MCF 10A (cell line): ENCODE results near the gene PRDM5. TPM values are rescaled to one million over a fixed set of nuclear protein-coding genes. Genes with fewer than 3 reads are reported as not detected.

Experiments
- BruUV-seq: library from RNA; stranded (reverse); fragments of 400-500 nt; replicated peaks from 2 replicates; lab custom pipeline; 2021; lab: Mats Ljungman, UMichigan
- CTCF ChIA-PET: fragments of 300-600 bp; sonication (Branson Sonifier 250); formaldehyde crosslinking; extraction: SDS; loops from one replicate; lab custom pipeline; 2021; ENCODE audit warnings: antibody characterized with exemption, inconsistent platforms; lab: Yijun Ruan, JAX
- POLR2A ChIA-PET: fragments of 300-600, 350-650 bp; sonication (Branson Sonifier 250); formaldehyde crosslinking; extraction: SDS; loops from one replicate; lab custom pipeline; 2020; ENCODE audit warnings: antibody characterized with exemption, inconsistent platforms; lab: Yijun Ruan, JAX
- DNase-seq: peaks from one replicate; pipeline ENCODE4 v3.0.0-alpha.2; 2018; ENCODE audit not compliant: unreplicated experiment
- H3K27ac Mint-ChIP-seq: one replicate; pipeline ENCODE4 v1.8.0; 2022; ENCODE audit warnings: mild to moderate bottlenecking, low read depth, mixed read lengths; ENCODE audit not compliant: unreplicated experiment
- H3K27me3 Mint-ChIP-seq: one replicate; pipeline ENCODE4 v1.8.0; 2022; ENCODE audit warnings: mixed read lengths; ENCODE audit not compliant: insufficient read depth, unreplicated experiment
- H3K36me3 Mint-ChIP-seq: one replicate; pipeline ENCODE4 v1.8.0; 2022; ENCODE audit warnings: mild to moderate bottlenecking, moderate library complexity, mixed read lengths; ENCODE audit not compliant: insufficient read depth, unreplicated experiment
- H3K4me1 Mint-ChIP-seq: one replicate; pipeline ENCODE4 v1.8.0; 2022; ENCODE audit warnings: mixed read lengths; ENCODE audit not compliant: insufficient read depth, unreplicated experiment
- H3K4me3 Mint-ChIP-seq: one replicate; pipeline ENCODE4 v1.8.0; 2022; ENCODE audit warnings: mild to moderate bottlenecking, moderate library complexity, mixed read lengths; ENCODE audit not compliant: unreplicated experiment
- H3K9me3 Mint-ChIP-seq: one replicate; pipeline ENCODE4 v1.8.0; 2022; ENCODE audit warnings: mixed read lengths; ENCODE audit not compliant: unreplicated experiment
- intact Hi-C: fragments of 100-400 bp; cut with micrococcal nuclease; formaldehyde crosslinking; loops from 2 replicates; pipeline ENCODE4 v1.14.1; 2022
- total RNA-seq: library from RNA; stranded (reverse); gene quantifications from 2 replicates; pipeline ENCODE4 v1.2.3, GENCODE V29; 2022
- TF ChIP-seq, protein P1 (sequence below): fragments of 200-600 bp; IDR thresholded peaks from one replicate; pipeline ENCODE4 v1.8.0; 2022; ENCODE audit warnings: antibody characterized with exemption, mild to moderate bottlenecking; ENCODE audit not compliant: unreplicated experiment

The PRDM5 gene
- total RNA-seq, 1 experiment from 2014 or later = 7.3 TPM

DNA sequence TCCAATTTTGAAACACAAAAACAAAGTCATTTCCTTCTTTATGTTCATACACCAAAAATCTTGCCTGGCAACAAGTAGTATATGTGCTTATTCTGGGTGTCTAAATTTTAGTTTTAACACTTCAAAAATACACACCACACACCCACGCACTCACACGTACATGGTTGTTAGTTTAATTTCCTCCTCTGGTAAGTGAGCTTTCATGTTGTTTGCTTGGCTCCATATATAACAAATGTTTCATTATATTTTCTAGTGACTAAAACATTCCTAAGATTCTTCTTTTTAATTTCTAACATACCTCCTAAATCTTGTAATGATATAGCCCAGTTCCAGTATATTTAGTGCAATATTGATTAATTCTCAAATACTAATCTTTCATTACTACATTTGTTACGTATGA is 80.9 kb downstream of the PRDM5 start:
- intact Hi-C loops = no loop called here

DNA sequence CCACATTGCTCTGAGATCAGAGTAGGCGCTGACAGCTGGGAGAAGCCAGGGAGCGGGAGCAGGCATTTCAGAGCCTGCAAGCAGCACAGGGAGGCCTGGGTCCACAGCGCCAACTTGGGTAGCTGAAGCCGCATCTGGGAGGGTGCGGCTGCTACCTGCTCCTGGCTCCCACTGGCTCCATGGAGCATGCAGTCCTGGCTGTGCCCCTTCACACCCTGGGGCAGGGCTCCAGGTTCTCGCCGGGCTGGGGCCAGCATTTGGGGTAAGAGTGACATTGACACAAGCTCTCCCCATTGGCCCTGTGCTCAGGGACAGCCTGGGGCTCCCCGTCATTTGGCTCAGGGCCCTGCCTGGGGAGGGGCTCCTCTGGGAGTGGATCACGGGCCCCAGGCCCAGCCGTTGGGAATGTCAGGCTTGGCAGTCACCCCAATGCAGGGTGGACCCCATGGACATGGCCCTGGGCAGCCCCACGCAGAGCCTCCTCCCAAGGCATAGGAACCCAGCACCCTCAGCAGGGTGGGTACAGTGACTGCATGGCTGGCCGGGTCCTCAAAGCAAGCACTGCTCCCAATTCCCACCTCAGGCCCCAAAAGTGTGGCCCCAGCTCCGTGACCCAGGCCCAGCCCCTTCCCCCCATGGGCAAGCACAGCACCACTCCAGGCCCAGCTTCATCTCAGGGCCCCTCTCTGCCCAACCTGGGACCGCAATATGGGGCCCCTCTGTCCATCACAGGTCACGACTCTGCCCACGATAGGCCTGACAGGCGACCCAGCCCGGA is 82.4 kb downstream of the PRDM5 start:
- Mint-ChIP-seq H3K27ac (no peak overlapping the region), H3K4me3 (no peak overlapping the region), H3K36me3 (no peaks in the 10 kb centered on the region), H3K27me3 (no peaks in the 10 kb centered on the region), H3K9me3 (no peaks in the 10 kb centered on the region), H3K4me1 (no peaks in the 10 kb centered on the region)
- POLR2A ChIA-PET = no interaction called here
- intact Hi-C loops = no loop called here
- DNase-seq = no peak
- CTCF ChIA-PET = no interaction called here
- TF ChIP-seq, protein P1, sequence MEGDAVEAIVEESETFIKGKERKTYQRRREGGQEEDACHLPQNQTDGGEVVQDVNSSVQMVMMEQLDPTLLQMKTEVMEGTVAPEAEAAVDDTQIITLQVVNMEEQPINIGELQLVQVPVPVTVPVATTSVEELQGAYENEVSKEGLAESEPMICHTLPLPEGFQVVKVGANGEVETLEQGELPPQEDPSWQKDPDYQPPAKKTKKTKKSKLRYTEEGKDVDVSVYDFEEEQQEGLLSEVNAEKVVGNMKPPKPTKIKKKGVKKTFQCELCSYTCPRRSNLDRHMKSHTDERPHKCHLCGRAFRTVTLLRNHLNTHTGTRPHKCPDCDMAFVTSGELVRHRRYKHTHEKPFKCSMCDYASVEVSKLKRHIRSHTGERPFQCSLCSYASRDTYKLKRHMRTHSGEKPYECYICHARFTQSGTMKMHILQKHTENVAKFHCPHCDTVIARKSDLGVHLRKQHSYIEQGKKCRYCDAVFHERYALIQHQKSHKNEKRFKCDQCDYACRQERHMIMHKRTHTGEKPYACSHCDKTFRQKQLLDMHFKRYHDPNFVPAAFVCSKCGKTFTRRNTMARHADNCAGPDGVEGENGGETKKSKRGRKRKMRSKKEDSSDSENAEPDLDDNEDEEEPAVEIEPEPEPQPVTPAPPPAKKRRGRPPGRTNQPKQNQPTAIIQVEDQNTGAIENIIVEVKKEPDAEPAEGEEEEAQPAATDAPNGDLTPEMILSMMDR = no peak
- no TSS peak for BruUV-seq

More for the DNA sequence above, 80.9 kb downstream of the PRDM5 start:
- no TSS peak for BruUV-seq
- Mint-ChIP-seq H3K27me3 (no peaks in the 10 kb centered on the region), H3K9me3 (no peaks in the 10 kb centered on the region), H3K4me3 (no peak overlapping the region), H3K4me1 (no peaks in the 10 kb centered on the region), H3K36me3 (no peaks in the 10 kb centered on the region), H3K27ac (no peak overlapping the region)
- ChIA-PET CTCF (no interaction called here), POLR2A (interaction anchor here (0.6 kb wide), 1 partner anchor 9 kb away, joined by 4 read pairs; no protein-coding TSS in a partner anchor)
- TF ChIP-seq, protein P1 = no peak
- no peak for DNase-seq

DNA sequence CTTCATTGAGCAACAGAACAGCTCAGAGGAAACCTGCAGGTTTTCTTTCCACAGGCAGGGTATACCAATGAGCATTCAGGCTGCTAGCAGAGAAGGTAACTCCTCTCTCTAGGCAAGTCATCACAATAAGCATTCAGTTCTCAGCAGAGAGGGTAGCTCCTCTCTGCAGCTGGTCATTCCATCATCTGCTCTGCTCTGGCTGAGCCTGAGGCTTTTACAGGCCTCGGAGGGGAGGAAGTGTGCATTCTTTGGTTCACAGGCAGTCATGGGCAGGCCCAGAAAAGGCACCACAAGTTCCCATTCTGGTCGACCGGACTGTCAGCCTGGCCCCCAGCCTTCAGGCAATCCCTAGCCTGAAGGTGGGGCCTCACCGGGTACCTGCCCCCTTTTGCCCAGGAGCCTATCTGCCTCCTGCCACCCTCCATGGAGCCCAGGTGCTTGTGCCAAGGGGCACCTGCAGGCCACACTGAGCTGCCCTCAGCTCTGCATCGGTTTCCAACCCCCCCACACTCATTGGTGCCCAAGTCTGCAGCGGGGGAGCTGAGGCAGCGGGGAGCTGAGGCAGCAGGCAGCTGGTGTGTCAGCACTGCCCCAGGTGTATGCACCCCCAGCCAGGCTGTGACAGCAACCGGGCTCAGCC is 83.1 kb downstream of the PRDM5 start:
- ChIA-PET POLR2A (no interaction called here), CTCF (interaction anchor here (1.2 kb wide), 1 partner anchor 22 kb away, joined by 3 read pairs; no protein-coding TSS in a partner anchor)
- intact Hi-C loops = no loop called here
- TF ChIP-seq, protein P1 = no peak
- no peak for DNase-seq
- no peak overlapping the region for H3K4me3 Mint-ChIP-seq
- H3K4me1 Mint-ChIP-seq = no peaks in the 10 kb centered on the region
- H3K27ac Mint-ChIP-seq = no peak overlapping the region
- H3K36me3 Mint-ChIP-seq = no peaks in the 10 kb centered on the region
- BruUV-seq = no TSS peak
- H3K9me3 Mint-ChIP-seq = no peaks in the 10 kb centered on the region
- no peaks in the 10 kb centered on the region for H3K27me3 Mint-ChIP-seq

DNA sequence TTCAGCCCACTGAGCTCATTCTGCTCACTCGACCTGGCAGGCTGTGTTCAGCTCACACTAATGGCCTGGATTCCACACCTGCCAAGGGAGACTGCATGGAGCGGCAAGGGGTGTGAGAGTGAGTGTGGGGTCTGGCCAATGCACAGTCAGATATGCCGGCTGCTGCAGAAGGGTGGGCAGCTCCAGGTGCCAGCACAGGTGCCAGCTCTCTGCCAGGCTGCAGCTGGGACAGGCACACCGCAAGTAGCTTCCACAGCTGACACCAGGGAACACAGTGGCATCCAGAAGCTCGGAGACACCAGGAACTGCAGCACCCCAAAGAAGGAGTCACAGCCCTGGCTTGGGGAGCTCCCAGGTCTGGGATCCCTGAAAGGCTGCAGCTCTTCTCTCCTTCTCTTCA is 83.7 kb downstream of the PRDM5 start:
- no TSS peak for BruUV-seq
- Mint-ChIP-seq H3K4me3 (no peak overlapping the region), H3K27me3 (no peaks in the 10 kb centered on the region), H3K27ac (no peak overlapping the region), H3K4me1 (no peaks in the 10 kb centered on the region), H3K9me3 (no peaks in the 10 kb centered on the region), H3K36me3 (no peaks in the 10 kb centered on the region)
- TF ChIP-seq, protein P1 = no peak
- no peak for DNase-seq
- ChIA-PET CTCF (interaction anchor here (0.6 to 1.2 kb wide), 3 partner anchors 18 to 85 kb away, joined by 3 read pairs; no protein-coding TSS in a partner anchor), POLR2A (no interaction called here)
- intact Hi-C loops = no loop called here
